GM19324 (cell line): Measurements from ENCODE around the gene ENOX1.

ENCODE experiments used
- ATAC-seq: cut with Tn5 transposase; IDR thresholded peaks from one replicate; pipeline ENCODE4 v1.9.1; 2021; ENCODE audit warnings: mild to moderate bottlenecking, moderate library complexity; ENCODE audit not compliant: unreplicated experiment, low FRiP score

Gene ENOX1

GRCh38 chr13:43339805-43340550 lies 446.8 kb downstream of the ENOX1 start:
- no peak for ATAC-seq

- no peak for ATAC-seq
These were observed 447.5 kb downstream of the ENOX1 start for GRCh38 chr13:43339145-43339804.

GRCh38 chr13:43335764-43336163 lies 451.0 kb downstream of the ENOX1 start:
- no peak for ATAC-seq

DNA sequence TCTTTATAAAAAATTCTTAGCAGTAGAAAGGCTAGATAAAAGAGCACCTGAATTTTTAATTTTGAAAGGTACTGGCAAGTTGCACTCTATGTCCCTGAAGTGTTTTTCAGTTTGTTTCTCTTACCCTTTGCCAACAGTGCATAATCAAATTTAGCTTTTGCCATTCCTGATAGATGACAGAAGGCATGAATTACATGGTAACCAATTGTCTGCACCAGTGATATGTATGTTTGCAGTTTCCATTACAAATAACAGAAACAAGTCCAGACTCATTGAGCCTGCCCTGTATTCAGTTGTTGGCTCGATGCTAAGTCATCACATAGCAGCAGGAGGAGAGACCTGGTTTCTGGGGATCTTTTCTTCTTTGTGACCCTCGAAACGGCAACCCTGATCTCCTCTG lies 453.6 kb downstream of the ENOX1 start:
- ATAC-seq = no peak

GRCh38 chr13:43331672-43332071 lies 455.1 kb downstream of the ENOX1 start:
- ATAC-seq = no peak

- ATAC-seq = no peak
These were observed 457.1 kb downstream of the ENOX1 start for GRCh38 chr13:43329702-43330101.

GRCh38 chr13:43328907-43329306 lies 457.9 kb downstream of the ENOX1 start:
- ATAC-seq = no peak

- ATAC-seq = no peak
These were observed 460.7 kb downstream of the ENOX1 start for GRCh38 chr13:43326100-43326499.

- no peak for ATAC-seq
These were observed 461.1 kb downstream of the ENOX1 start for GRCh38 chr13:43325636-43326035.

DNA sequence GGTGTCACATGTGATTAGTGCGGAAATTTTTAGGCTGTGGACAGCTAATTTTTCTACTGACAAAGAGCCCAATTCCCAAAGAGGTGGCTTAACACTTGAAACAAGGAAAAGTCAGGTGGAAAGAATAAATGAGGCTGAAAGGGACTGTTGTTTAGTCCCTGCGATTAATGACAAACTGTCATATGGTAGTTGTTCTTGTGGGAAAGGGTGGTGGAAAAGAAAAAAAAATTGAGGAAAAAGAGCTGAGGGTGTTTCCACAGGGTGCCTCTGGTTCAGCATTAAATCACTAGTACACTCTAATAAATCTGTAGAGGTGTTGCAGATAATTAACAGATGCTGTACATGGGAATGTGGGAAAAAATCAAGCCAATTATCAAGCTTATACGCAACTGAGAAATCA lies 462.6 kb downstream of the ENOX1 start:
- ATAC-seq = no peak

GRCh38 chr13:43319617-43320444 lies 466.9 kb downstream of the ENOX1 start:
- ATAC-seq = no peak

DNA sequence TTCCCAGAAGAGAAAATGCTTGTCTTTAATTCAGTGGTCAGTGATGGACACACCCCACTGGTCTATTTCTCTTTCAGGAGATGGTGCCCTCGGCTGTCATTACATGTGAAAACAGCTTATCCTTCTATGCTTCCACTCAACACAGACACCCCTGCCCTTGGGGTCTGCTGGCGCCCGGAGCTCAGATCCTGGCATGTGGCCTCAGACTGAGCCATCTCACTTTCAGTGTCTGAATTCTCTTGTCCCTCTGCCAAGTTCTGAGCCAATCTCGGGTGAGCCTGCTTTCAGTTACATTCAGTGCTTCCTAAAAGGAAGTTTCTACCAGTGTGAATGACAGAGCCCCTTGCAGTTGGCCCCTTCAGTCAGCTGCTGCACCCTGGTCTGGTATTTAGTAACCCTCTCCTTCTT lies 469.8 kb downstream of the ENOX1 start:
- ATAC-seq = no peak

- no peak for ATAC-seq
These were observed 470.5 kb downstream of the ENOX1 start for GRCh38 chr13:43316281-43316680.

GRCh38 chr13:43315522-43315921 lies 471.2 kb downstream of the ENOX1 start:
- no peak for ATAC-seq

DNA sequence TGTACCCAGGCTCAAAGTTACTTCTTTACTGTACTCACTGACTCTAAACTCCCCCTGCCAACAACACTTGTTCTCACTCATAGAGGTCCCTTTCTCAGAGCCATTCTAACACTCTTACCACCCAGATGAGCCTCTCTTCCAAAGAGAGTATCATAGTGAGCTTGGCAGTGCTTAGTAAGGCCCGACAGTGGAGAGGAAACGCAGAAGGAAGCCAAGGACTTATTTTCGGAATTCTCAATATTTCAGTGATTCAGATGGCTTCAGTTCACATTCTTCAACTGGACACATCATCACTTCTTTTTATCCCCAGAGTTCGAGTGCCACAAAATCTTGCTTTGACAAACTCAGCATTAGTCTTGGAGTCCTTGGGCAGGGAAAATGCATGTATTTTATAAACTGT lies 477.5 kb downstream of the ENOX1 start:
- ATAC-seq = no peak

GRCh38 chr13:43307921-43308433 lies 478.8 kb downstream of the ENOX1 start:
- peak; percentile 65 for ATAC-seq

DNA sequence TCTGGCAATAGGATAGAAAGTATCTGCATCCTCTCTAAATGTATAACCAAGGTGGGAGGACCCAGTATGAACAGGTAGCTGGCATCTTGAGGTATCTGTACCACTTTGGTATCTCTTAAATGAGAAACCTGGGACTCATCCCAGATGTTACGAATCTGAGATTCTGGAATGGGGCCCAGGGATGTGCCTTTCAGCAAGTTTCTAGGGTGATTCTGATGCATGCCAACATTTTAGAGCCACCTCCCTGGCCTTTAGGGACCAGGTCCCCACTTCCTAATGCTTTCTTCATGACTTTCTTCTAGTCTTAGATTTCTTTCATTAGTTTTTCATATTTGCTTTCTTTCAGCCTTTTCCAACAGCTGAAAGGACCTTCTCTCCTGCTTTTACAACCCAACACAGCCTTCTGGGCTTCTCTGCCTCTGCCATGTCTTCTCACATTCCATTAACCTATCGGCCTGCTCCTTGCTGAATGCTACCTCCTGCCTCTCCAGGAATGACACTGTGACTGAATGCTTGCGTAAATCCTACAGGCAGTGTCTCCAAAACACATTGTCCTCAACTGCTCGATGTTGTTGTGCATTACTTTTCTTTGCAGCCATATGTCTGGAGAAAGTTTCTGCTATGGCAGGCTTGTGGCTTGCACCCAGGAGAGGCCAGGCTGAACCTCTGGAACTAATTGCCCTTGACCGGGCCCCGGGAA lies 479.4 kb downstream of the ENOX1 start:
- ATAC-seq = no peak

DNA sequence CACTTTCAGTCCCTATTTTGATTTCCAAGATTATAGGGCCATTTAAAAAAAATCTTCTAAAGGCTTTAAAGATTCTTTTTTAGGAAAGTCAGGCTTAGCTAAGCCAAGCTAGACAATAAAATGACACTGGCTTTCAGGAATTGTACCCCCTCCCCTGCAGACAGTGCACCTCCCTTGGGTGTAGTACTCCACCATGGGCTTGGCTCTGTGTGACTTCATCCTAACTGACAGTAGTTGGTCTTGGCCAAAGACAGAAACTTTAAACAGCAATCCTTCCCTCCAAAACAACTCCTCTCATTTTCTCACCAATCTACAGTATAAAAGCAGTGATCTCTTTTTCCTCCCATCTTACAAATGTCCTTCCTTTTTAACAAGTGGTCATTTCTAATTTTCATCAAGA lies 480.4 kb downstream of the ENOX1 start:
- ATAC-seq = no peak

DNA sequence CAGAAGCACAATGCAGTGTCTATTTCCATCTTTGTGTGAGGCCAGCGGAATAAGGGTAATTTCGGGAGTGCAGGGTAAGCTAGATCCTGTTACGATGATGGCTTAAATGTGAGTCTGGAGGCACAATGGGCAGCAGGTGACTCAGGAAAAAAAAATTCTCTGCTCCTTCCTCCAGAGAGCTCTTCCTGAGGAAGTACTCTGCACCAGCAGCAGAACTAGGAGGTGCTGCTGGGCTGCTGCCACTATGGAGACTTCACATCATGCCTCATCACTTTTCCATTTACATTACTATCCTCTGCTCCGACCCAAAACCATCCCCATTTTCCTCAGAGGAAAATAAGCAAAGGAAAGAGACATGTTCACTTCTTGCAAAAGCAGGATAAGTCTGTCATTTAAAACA lies 481.4 kb downstream of the ENOX1 start:
- no peak for ATAC-seq

GRCh38 chr13:43304945-43305344 lies 481.8 kb downstream of the ENOX1 start:
- ATAC-seq = no peak

DNA sequence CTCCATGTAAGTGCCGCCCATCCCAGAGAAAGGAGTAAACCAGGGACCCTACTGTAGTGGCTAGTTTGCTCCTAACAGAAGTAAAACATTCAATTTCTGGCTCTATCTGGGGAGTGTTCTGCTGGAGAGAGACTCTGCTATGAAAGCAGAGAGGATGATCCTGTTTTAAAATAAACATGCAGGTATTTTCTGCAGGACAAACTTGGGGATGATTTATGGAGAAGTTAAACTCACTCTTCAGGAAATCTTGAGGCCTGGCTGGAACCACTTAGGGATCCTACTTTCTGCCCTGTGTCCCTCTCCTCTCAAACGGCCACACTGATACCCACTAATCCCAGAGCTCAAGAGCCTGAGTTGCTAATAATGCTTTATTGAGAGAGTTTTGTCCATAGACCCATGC lies 482.3 kb downstream of the ENOX1 start:
- ATAC-seq = no peak
